Measurements from ENCODE around the gene TUBA4A.

GRCh38 chr2:219272356-219272755 lies 18.6 kb upstream of the TUBA4A start:
- TF ChIP-seq CTCF (IDR thresholded peaks at IDR 0.05) (no peak), ZFX (IDR thresholded peaks at IDR 0.05; ENCODE audit: borderline replicate concordance) (no peak)
